ENCODE measurements around the gene EXOC5.
"Not testable (repeated sequence)": the region's sequence is repeated elsewhere in the genome, so short reads cannot be mapped to it uniquely, and the experiment has no call there.

EXOC5 gene

GRCh38 chr14:57258221-57258620, 10.5 kb downstream of the EXOC5 start:
- DNase-seq: not testable (repeated sequence)

- no peak for DNase-seq
Measured at GRCh38 chr14:57254884-57255283, 13.8 kb downstream of the EXOC5 start.

GRCh38 chr14:57246933-57247657, 21.6 kb downstream of the EXOC5 start:
- DNase-seq: no peak

GRCh38 chr14:57245941-57246340, 22.8 kb downstream of the EXOC5 start:
- no peak for DNase-seq

GRCh38 chr14:57244106-57244505, 24.6 kb downstream of the EXOC5 start:
- no peak for DNase-seq

- no peak for DNase-seq
Measured at GRCh38 chr14:57243320-57243719, 25.4 kb downstream of the EXOC5 start.

GRCh38 chr14:57240115-57240514, 28.6 kb downstream of the EXOC5 start:
- DNase-seq: not testable (repeated sequence)

GRCh38 chr14:57232006-57232405, 36.7 kb downstream of the EXOC5 start:
- no peak for DNase-seq

GRCh38 chr14:57228320-57228719, 40.4 kb downstream of the EXOC5 start:
- not testable (repeated sequence) for DNase-seq

GRCh38 chr14:57227083-57227482, 41.6 kb downstream of the EXOC5 start:
- DNase-seq: no peak

- no peak for DNase-seq
Measured at GRCh38 chr14:57221931-57222330, 46.8 kb downstream of the EXOC5 start.

GRCh38 chr14:57212919-57213318, 55.8 kb downstream of the EXOC5 start:
- DNase-seq: no peak

- no peak for DNase-seq
Measured at GRCh38 chr14:57209561-57209960, 59.1 kb downstream of the EXOC5 start.

- DNase-seq: no peak
Measured at GRCh38 chr14:57205938-57206337, 62.8 kb downstream of the EXOC5 start.

- DNase-seq: not testable (repeated sequence)
Measured at GRCh38 chr14:57202672-57203071, 66.0 kb downstream of the EXOC5 start.

GRCh38 chr14:57199921-57200320, 68.8 kb downstream of the EXOC5 start:
- no peak for DNase-seq

- peak in 1 of 2 experiments; percentile 20 for DNase-seq
Measured at GRCh38 chr14:57189070-57189469, 79.6 kb downstream of the EXOC5 start.

- peak in 1 of 2 experiments; percentile 19 for DNase-seq
Measured at GRCh38 chr14:57182760-57183503, 85.8 kb downstream of the EXOC5 start.

- DNase-seq: no peak
Measured at GRCh38 chr14:57179273-57179672, 89.4 kb downstream of the EXOC5 start.

- no peak for DNase-seq
Measured at GRCh38 chr14:57174466-57174865, 94.2 kb downstream of the EXOC5 start.

- no peak for DNase-seq
Measured at GRCh38 chr14:57171903-57172302, 96.8 kb downstream of the EXOC5 start.

- DNase-seq: no peak
Measured at GRCh38 chr14:57171363-57171762, 97.3 kb downstream of the EXOC5 start.

GRCh38 chr14:57169901-57170300, 98.8 kb downstream of the EXOC5 start:
- no peak for DNase-seq

GRCh38 chr14:57168138-57168679, 100.5 kb downstream of the EXOC5 start:
- no peak for DNase-seq

Data from Kasumi-1 (cell line).